NCI-H2227 (cell line): ENCODE measurements around the gene KLF9.

Source experiments
- DNase-seq: peaks from one replicate; lab custom pipeline; 2025; ENCODE audit not compliant: unreplicated experiment; lab: John Stamatoyannopoulos, UW

The KLF9 gene

DNA sequence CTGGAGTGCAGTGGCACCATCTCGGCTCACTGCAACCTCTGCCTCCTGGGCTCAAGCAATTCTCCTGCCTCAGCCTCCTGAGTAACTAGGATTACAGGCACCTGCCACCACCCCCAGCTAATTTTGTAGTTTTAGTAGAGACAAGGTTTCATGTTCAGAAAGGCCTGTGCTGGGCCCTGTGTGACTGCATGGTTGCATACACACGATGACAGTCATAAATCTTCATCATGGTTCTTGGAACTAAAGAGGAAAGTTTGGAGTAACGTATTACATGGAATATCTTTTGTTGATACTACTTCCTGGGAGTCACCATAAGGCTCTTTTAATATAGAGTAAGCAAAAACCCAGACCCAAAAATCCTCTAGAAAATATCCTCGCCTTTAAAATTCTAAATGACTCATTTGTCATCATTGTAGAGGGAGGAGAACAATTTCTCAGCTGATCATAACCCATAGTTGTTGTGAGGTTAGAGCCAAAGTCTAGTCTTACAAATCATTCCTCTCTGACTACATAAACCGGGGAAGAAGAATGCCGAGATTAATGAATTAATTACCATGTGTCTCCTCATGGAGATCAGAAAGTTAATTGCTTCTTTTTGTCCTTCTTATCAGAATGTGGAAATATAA is 47.0 kb downstream of the KLF9 start:
- DNase-seq: no peak

- no peak for DNase-seq
Observed at GRCh38 chr9:70363760-70364159, 50.7 kb downstream of the KLF9 start.

- no peak for DNase-seq
Observed at GRCh38 chr9:70362952-70363351, 51.5 kb downstream of the KLF9 start.

GRCh38 chr9:70355801-70356200 is 58.7 kb downstream of the KLF9 start:
- no peak for DNase-seq

- no peak for DNase-seq
Observed at GRCh38 chr9:70352802-70353201, 61.7 kb downstream of the KLF9 start.

- no peak for DNase-seq
Observed at GRCh38 chr9:70352356-70352755, 62.1 kb downstream of the KLF9 start.

- DNase-seq: no peak
Observed at GRCh38 chr9:70347046-70347445, 67.4 kb downstream of the KLF9 start.

GRCh38 chr9:70340572-70340971 is 73.9 kb downstream of the KLF9 start:
- DNase-seq: peak; percentile 12
